IPS-15b (cell line): Measurements from ENCODE around the gene PEX11B.

ENCODE experiments used
- H3K27me3 ChIP-seq: one replicate; pipeline ENCODE4 v1.6.1; 2013; ENCODE audit warnings: low read length; ENCODE audit not compliant: control insufficient read depth, insufficient read depth
- H3K36me3 ChIP-seq: one replicate; pipeline ENCODE4 v1.6.1; 2013; ENCODE audit warnings: low read length; ENCODE audit not compliant: control insufficient read depth, insufficient read depth
- H3K4me1 ChIP-seq: one replicate; pipeline ENCODE4 v1.6.1; 2013; ENCODE audit warnings: mild to moderate bottlenecking, low read length; ENCODE audit not compliant: control insufficient read depth, insufficient read depth
- H3K4me3 ChIP-seq: one replicate; pipeline ENCODE4 v1.5.1; 2013; ENCODE audit warnings: low read depth, low read length
- H3K9ac ChIP-seq: one replicate; pipeline ENCODE4 v1.6.1; 2013; ENCODE audit warnings: low read depth, mild to moderate bottlenecking, low read length
- H3K9me3 ChIP-seq: one replicate; pipeline ENCODE4 v1.6.1; 2013; ENCODE audit warnings: mild to moderate bottlenecking, low read length; ENCODE audit not compliant: control insufficient read depth, insufficient read depth

Gene PEX11B

DNA sequence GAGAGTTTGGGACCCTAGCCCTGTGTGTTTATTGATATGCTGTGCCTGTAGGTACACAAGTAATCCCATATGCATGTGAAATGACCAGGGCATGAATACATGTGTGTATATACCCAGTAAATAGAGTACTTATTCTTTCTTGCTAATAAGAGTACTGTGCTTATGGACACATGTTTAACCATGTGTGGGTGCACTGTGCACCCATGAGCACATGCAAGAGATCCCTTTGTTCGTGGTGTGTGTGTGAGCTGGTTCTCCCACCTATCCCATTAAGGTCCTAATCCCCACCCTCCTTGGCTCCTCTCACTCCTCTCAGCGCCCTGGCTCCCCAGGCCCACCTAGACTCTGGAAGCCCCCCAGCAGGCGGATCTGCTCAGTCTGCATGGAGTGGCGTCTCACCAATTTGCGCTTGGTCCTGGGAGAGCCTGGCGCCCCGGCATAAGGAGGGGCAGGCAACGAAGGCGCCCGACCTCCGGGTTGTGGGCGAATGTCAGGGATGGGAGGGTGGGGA lies 41.5 kb upstream of the PEX11B start:
- Histone ChIP-seq H3K9me3 (no peaks in the 10 kb centered on the region), H3K4me3 (peak overlapping the region; percentile 88), H3K36me3 (no peaks in the 10 kb centered on the region), H3K4me1 (peaks cover 10% of the 10 kb centered on the region), H3K27me3 (peaks cover 79% of the 10 kb centered on the region), H3K9ac (no peak overlapping the region)

DNA sequence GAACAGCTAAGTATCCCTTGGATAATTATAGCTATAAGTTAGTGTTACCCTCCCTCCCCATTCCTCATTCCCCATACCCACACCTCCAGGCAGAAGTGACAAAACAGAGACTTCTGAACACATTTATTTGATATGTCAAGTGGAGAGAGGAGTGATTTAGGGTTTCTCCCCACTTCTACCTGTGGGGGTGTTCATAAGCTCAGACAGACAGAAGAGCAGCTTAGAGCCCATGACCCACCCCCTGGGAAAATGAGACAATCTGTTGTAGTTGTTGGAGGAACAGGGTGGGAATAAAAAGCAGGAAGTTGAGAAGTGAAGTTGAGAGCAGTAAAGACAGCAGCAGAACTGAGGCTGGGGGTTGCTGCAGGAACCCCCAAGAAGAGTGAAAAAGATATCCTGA lies 40.8 kb upstream of the PEX11B start:
- no peak overlapping the region for H3K9ac ChIP-seq
- no peaks in the 10 kb centered on the region for H3K36me3 ChIP-seq
- H3K4me1 ChIP-seq = peaks cover 10% of the 10 kb centered on the region
- no peaks in the 10 kb centered on the region for H3K9me3 ChIP-seq
- H3K27me3 ChIP-seq = peaks cover 86% of the 10 kb centered on the region
- peak overlapping the region; percentile 88 for H3K4me3 ChIP-seq

DNA sequence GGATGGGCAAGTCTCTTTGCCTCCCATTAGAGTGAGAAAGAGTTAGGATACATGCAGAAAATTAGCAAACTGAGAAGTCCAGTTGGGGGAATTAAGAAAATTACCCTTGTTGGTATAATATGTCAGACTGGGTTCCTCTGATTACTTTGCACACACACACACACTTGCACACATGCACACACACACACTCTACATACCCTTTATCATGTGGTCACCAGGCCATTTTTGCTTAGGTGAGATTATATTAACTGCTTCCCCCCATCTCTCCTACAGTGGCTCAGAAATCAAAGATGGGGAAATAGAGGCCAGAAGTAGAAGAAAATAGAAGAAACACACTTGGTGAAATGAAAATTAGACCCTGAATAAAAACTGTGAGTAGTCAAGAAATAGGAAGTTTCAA lies 40.2 kb upstream of the PEX11B start:
- H3K4me1 ChIP-seq = peaks cover 10% of the 10 kb centered on the region
- no peak overlapping the region for H3K4me3 ChIP-seq
- no peaks in the 10 kb centered on the region for H3K9me3 ChIP-seq
- no peaks in the 10 kb centered on the region for H3K36me3 ChIP-seq
- peaks cover 81% of the 10 kb centered on the region for H3K27me3 ChIP-seq
- no peak overlapping the region for H3K9ac ChIP-seq

DNA sequence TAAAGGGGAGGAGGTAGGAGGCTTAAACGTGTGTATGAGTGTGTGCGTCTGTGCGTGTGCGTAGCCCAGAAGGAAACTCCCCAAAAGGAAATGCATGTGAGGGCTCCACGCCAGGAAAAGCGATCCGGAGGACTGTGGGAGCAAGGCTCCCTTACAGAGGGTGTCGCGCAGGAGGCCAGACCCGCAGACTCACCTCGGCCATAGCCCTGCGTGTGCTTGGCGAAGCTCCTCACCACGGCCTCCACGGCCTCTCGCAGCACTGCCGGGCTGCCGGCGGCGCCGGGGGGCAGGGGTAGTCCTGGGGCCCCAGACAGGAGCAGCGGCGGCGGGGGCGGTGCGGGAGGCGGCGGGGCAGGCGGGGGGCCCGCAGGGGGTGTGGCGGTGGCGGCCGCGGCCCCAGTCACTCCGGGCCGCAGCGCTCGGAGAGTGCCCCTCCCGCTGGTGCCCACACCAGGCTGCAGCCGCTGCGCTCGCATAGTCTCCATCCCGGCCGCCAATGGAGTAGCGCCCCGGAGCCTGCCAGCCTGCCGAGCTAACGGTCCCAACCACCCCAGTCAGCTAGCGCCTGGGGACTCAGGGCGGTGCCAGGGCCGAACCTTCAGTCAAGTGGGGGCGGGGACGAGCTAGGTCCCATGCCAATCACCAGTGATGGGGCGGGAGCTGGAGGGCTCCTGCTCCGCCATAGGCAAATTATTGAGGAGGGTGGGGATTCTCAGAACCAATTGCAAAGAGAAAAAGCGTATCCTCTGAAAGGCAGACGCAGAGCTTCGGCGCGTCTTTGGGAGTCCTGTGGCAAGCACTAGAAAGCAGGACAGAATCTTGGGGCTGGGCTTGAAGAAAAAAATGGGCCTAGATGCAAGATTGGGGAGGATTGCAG lies 39.2 kb upstream of the PEX11B start, which contains the start of gene LIX1L:
TSS of gene LIX1L (minus strand) at position 575 of the 877 bp plus-strand sequence. CDS start at position 485, 90 bp downstream.
- Histone ChIP-seq H3K4me1 (peaks cover 5% of the 10 kb centered on the region), H3K27me3 (peaks cover 74% of the 10 kb centered on the region), H3K36me3 (no peaks in the 10 kb centered on the region), H3K9ac (no peak within 1 kb of the TSS), H3K9me3 (no peaks in the 10 kb centered on the region), H3K4me3 (peak within 1 kb of the TSS; percentile 75)

DNA sequence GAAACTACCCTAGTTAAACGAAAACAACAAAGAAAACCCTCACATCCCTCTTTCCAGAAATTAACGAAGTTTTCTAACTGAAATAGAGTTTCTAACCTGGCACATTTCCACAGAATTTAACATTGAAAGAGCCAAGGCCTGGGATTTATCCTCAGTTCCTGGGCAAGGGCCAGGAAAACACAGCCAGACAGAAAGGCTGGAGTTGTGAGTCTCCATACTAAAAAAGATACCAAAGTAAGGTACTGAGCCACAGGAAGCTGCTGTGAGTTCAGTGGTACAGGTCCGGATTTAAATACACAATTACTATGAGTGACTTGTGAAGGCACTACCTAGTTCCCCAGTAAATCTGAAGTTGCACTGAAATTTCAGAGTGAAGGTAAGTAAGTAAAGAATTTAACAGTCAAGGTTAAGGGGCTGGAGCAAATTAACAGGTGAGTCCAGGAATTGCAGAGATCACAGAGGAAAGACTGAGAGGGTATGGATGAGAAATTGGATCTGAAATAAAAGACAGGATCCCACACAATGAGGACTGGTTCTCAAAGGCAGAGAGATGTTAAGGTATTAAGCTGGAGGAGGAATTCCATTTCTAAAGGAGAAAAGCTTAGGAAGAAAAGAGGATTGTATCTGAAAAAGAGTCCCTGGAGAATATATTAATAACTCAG lies 38.4 kb upstream of the PEX11B start:
- Histone ChIP-seq H3K4me1 (peaks cover 4% of the 10 kb centered on the region), H3K9ac (no peak overlapping the region), H3K27me3 (peaks cover 68% of the 10 kb centered on the region), H3K9me3 (no peaks in the 10 kb centered on the region), H3K4me3 (peak overlapping the region; percentile 75), H3K36me3 (no peaks in the 10 kb centered on the region)

DNA sequence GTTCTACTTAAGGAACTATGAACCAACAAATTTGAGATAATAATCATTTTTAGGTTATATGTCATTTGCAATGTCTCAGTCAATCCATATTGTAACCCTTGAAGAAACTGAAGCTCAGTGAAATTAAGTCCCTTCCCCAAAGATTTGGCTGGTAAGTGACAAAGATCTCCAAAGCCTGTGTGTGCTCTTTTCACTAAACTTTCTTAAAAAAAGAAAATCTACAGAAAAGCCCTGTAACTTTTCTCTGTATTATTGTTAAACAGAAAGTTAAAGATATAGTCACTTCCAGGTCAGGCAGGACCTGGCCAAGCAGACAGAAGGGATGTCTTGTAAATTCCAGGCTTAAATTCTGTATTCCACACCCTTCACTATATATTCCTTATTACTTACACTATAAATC lies 37.8 kb upstream of the PEX11B start:
- peaks cover 63% of the 10 kb centered on the region for H3K27me3 ChIP-seq
- H3K9ac ChIP-seq = no peak overlapping the region
- H3K4me1 ChIP-seq = peaks cover 4% of the 10 kb centered on the region
- H3K4me3 ChIP-seq = no peak overlapping the region
- no peaks in the 10 kb centered on the region for H3K36me3 ChIP-seq
- no peaks in the 10 kb centered on the region for H3K9me3 ChIP-seq

DNA sequence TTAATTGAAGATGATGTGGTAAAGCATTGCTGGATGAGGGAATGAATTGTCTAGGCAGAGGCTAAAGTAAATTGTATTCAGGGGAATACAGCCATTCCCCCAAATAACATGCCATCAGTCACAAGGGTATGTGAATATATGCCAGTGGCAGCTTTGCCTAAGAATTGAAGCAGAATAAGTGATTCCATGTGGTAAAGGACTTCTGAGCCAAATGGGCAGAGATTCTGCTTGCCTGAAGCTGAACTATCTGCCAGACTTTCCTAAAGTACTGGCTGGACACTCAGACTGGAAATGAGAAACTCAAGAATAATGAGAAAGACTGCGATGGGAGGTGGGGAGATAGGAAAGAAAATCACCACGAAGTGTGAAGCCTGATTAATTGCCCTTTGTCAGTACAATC lies 36.9 kb upstream of the PEX11B start:
- H3K9ac ChIP-seq = no peak overlapping the region
- H3K36me3 ChIP-seq = no peaks in the 10 kb centered on the region
- H3K9me3 ChIP-seq = no peaks in the 10 kb centered on the region
- no peak overlapping the region for H3K4me3 ChIP-seq
- H3K4me1 ChIP-seq = peaks cover 4% of the 10 kb centered on the region
- peaks cover 57% of the 10 kb centered on the region for H3K27me3 ChIP-seq

DNA sequence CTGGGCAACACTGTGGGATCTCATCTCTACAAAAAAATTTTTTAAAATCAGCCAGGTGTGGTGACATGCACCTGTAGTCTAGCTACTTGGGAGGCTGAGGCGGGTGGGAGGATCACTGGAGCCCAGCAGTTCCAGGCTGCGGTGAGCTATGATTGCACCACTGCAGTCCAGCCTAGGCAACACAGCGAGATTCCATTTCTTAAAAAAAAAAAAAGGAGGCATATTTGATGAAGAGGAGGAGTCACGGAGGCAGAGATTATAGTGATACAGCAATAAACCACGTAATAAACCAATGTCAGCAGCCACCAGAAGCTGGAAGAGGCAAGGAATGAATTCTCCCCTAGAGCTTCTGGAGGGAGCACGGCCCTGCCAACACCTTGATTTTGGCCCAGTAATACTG lies 35.3 kb upstream of the PEX11B start:
- Histone ChIP-seq H3K4me1 (no peaks in the 10 kb centered on the region), H3K36me3 (no peaks in the 10 kb centered on the region), H3K4me3 (no peak overlapping the region), H3K9ac (no peak overlapping the region), H3K27me3 (peaks cover 44% of the 10 kb centered on the region), H3K9me3 (no peaks in the 10 kb centered on the region)

DNA sequence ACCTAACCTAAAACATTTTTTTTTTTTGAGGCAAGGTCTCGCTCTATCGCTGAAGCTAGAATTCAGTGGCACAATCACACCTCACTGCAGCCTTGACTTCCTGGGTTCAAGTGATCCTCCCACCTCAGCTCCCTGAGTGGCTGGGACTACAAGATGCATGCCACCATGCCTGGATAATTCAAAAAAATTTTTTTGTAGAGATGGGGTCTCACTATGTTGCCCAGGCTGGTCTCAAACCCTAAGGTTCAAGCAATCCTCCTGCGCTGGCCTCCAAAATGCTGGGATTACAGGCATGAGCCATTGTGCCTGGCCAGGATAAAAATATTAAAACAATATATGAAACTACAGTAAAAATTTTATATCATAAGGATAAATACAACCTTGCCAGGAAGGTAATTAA lies 34.4 kb upstream of the PEX11B start:
- peaks cover 35% of the 10 kb centered on the region for H3K27me3 ChIP-seq
- H3K9me3 ChIP-seq = no peaks in the 10 kb centered on the region
- no peaks in the 10 kb centered on the region for H3K36me3 ChIP-seq
- peaks cover under 1% of the 10 kb centered on the region for H3K4me1 ChIP-seq
- H3K4me3 ChIP-seq = no peak overlapping the region
- no peak overlapping the region for H3K9ac ChIP-seq

DNA sequence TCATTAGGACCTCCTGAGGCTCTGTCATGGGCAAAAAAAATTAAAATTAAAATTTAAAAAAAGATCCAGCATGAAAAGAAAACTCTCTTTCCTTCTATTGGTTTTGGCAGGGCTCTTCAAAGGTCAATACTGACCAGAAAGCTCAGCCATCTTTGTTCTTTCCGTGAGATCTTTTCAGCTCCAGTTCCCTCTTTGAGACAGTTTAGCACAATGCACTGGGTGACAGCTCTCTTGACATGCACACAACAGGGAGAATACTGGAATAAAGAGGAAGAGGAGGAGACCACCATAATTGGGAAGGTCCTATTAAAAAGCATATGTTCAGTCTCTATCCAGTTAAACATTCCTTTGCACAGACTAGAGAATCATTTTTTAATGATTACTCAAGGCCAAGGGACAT lies 33.0 kb upstream of the PEX11B start:
- Histone ChIP-seq H3K4me3 (no peak overlapping the region), H3K4me1 (peaks cover 9% of the 10 kb centered on the region), H3K9ac (no peak overlapping the region), H3K36me3 (no peaks in the 10 kb centered on the region), H3K27me3 (peaks cover 26% of the 10 kb centered on the region), H3K9me3 (no peaks in the 10 kb centered on the region)

DNA sequence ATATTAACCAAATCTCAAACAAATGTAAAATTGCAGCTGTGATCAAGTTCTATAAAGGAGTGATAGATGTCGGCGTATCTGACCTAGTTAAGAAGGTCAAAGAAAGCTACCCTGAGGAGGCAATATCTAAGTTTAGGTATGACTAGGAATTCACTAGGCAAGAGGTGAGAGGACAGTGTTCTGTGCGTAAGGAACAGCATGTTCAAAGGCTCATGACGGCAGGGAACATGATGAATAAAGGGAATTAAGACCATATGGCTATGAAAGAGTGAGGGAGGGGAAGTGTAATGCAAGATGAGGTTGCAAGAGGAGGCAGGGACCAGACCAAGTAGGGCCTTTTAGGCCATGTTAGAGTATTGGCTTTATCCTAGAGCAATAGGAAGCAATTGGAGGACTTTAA lies 30.7 kb upstream of the PEX11B start:
- Histone ChIP-seq H3K4me1 (peaks cover 9% of the 10 kb centered on the region), H3K9ac (no peak overlapping the region), H3K36me3 (no peaks in the 10 kb centered on the region)

DNA sequence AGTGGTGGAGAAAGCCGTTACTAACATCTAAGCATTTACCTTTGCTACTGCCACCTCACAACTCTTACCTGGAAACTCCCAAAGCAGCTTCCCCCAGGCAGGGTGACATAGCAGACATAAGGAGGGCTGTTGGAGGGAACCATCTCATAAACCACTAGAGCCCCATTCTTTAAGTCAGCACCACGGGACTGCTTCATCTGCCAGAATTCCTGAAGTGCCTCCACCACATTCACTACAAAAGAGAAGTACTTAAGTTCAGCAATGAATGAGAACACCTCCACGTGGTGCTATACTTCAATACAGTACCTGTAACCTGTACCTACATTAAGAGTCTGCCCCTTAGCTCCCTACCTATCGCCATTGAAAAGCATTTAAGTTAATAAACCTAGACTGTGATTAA lies 29.0 kb upstream of the PEX11B start:
- peaks cover 9% of the 10 kb centered on the region for H3K4me1 ChIP-seq
- no peaks in the 10 kb centered on the region for H3K36me3 ChIP-seq
- no peaks in the 10 kb centered on the region for H3K27me3 ChIP-seq
- H3K4me3 ChIP-seq = no peak overlapping the region
- no peaks in the 10 kb centered on the region for H3K9me3 ChIP-seq
- no peak overlapping the region for H3K9ac ChIP-seq

More for the DNA sequence above, 30.7 kb upstream of the PEX11B start:
- Histone ChIP-seq H3K9me3 (no peaks in the 10 kb centered on the region), H3K4me3 (no peak overlapping the region), H3K27me3 (peaks cover 4% of the 10 kb centered on the region)
